Spleen (tissue), 11 donors: ENCODE results near the gene COX4I1. TPM values are rescaled to one million over a fixed set of nuclear protein-coding genes. Genes with fewer than 3 reads are reported as not detected.

Source experiments
- DNase-seq: peaks from one replicate; pipeline ENCODE4 v3.0.0-alpha.2; 2020
- H3K27ac ChIP-seq, 8 donors: fragments of 200-600 bp; sonication (generic) in 7 of 8; 1 replicate in 4 of 8; 2 replicates in 4 of 8; pipeline versions ENCODE4 v1.5.0 to v1.8.0; 2016 to 2021; ENCODE audit warnings: inconsistent platforms in 4 of 8, mild to moderate bottlenecking in 4 of 8, moderate library complexity in 1 of 8
- H3K27me3 ChIP-seq, 7 donors: fragments of 200-600 bp; sonication (generic) in 6 of 7; replicated peaks in 1 of 7; 1 replicate in 4 of 7; 2 replicates in 3 of 7; pipeline versions ENCODE4 v1.5.0 to v1.8.0; 2016 to 2021; ENCODE audit warnings: inconsistent platforms in 3 of 7, mild to moderate bottlenecking in 1 of 7
- H3K36me3 ChIP-seq, 6 donors: fragments of 200-600 bp; sonication (generic) in 5 of 6; 1 replicate in 4 of 6; 2 replicates in 2 of 6; pipeline versions ENCODE4 v1.5.0 to v1.8.0; 2016 to 2021; ENCODE audit warnings: inconsistent platforms in 2 of 6
- H3K4me1 ChIP-seq, 6 donors: fragments of 200-600 bp; sonication (generic) in 5 of 6; 1 replicate in 3 of 6; 2 replicates in 3 of 6; pipeline versions ENCODE4 v1.5.0 to v1.8.0; 2016 to 2021; ENCODE audit warnings: inconsistent platforms in 3 of 6
- H3K4me3 ChIP-seq, 8 donors: fragments of 200-600 bp; sonication (generic) in 7 of 8; 1 replicate in 4 of 8; 2 replicates in 4 of 8; pipeline versions ENCODE4 v1.5.0 to v1.8.0; 2016 to 2021; ENCODE audit warnings: inconsistent platforms in 4 of 8, mild to moderate bottlenecking in 4 of 8, moderate library complexity in 2 of 8
- H3K9me3 ChIP-seq, 8 donors: fragments of 200-600 bp; sonication (generic) in 7 of 8; 1 replicate in 4 of 8; 2 replicates in 4 of 8; pipeline versions ENCODE4 v1.5.0 to v1.8.0; 2016 to 2021; ENCODE audit warnings: inconsistent platforms in 4 of 8
- POLR2A ChIP-seq, 3 donors: fragments of 450-650 bp; IDR thresholded peaks; one replicate each; pipeline ENCODE4 v1.5.1; 2017; ENCODE audit warnings: antibody characterized with exemption in 3 of 3, mild to moderate bottlenecking in 1 of 3
- POLR2AphosphoS5 ChIP-seq, 3 donors: sonication (generic); formaldehyde crosslinking; IDR thresholded peaks; one replicate each; pipeline ENCODE4 v1.5.1; 2017; ENCODE audit warnings: antibody characterized with exemption in 3 of 3
- WGBS, 5 donors: extraction: QIAGEN DNeasy Blood & Tissue Kit in 3 of 5; methylation state at CpG; one replicate each; pipeline versions ENCODE4 v1.1.5 to v1.1.7; 2013 to 2018; 5-methylcytosine and 5-hydroxymethylcytosine counted together
- intact Hi-C: fragments of 100-400 bp; cut with DNase I; formaldehyde crosslinking; loops from one replicate; pipeline ENCODE4 v1.15.0; 2023; ENCODE audit warnings: low total_unique reads
- polyA plus RNA-seq, 3 donors: library from polyadenylated mRNA; stranded (reverse); fragments of 200-250 nt; gene quantifications; one replicate each; pipeline ENCODE4 v1.2.1, GENCODE V29; 2013
- total RNA-seq, 7 donors: library from RNA; depleted of rRNA in 3 of 7; stranded (reverse); fragments of >200 nt in 3 of 7; fragmentation: NEBNext Ultra II Directional in 4 of 7; extraction: Animal tissue kit (Norgen Biotek cat#: 25700) in 4 of 7; gene quantifications; one replicate each; pipeline versions ENCODE4 v1.1.0 to v1.2.1, GENCODE V29; 2016 to 2021
- TF ChIP-seq, protein P1 (sequence below), 11 experiments: fragments of 200-600 bp in 7 of 11; fragments of 450-650 bp in 4 of 11; sonication (generic) in 4 of 11; IDR thresholded peaks in 8 of 11; conservative IDR thresholded peaks in 3 of 11; 1 replicate in 7 of 11; 2 replicates in 4 of 11; pipeline versions ENCODE4 v1.4.0 to v1.8.0; 2016 to 2021; ENCODE audit warnings: antibody characterized with exemption in 11 of 11, inconsistent platforms in 4 of 11, mild to moderate bottlenecking in 1 of 11
- donor health status: healthy with polysubstance abuse.
- donor health status: DM: no; HTN: no; CAD: no; lungs with moderate emphysema.
- donor health status: DM: no; HTN: no; CAD: no.
- donor health status: Bipolar disorder and iron deficiency.
- donor health status: healthy.
- donor health status: DM: no; HTN: no; CAD: no.
- donor health status: DM: yes; HTN: yes; CAD: no.

Gene COX4I1
- total and polyA plus RNA-seq, 10 donors, result 348 to 1,132 (median 450) TPM

DNA sequence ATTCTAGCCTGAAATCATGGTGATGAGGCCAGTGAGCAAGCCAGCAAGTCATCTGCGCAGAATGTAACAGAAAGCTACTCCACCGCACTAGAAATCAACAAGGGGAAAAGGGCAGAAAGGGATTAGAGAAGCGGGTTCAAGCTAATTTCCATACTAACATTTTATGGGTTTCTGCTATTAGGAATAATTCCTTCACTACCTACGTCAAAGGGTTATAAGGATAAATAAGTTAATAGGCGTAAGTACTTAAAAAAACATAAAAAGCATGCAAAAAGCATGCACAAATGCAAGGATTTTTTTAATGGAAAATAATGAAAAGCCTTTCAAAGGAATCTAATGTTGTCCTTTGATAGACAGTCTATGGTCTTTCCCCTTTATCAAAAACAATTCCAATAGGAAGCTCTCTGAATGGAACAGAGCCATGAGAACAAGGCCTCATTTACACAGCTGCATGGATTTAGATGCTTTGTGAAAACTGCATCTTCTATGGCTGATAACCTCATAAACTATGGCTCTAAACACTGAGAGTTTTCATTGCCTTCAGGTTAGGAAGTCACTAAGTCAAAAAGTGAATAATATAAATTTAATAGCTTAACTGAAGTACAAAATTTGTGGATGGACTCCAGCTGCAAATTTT, 5.7 kb upstream of the COX4I1 start:
- Histone ChIP-seq H3K27me3 (no peaks in the 10 kb centered on the region), H3K4me1 (peaks cover 12 to 61% (median 25%) of the 10 kb centered on the region in 6 donors), H3K36me3 (peaks cover 0 to 76% (median 48%) of the 10 kb centered on the region in 6 donors), H3K27ac (no peak overlapping the region), H3K4me3 (no peak overlapping the region), H3K9me3 (peaks cover 0 to 6% (median 0%) of the 10 kb centered on the region in 8 donors)
- TF ChIP-seq POLR2AphosphoS5 (IDR thresholded peaks at IDR 0.05) (no peak), POLR2A (IDR thresholded peaks at IDR 0.05) (no peak)
- TF ChIP-seq, protein P1, sequence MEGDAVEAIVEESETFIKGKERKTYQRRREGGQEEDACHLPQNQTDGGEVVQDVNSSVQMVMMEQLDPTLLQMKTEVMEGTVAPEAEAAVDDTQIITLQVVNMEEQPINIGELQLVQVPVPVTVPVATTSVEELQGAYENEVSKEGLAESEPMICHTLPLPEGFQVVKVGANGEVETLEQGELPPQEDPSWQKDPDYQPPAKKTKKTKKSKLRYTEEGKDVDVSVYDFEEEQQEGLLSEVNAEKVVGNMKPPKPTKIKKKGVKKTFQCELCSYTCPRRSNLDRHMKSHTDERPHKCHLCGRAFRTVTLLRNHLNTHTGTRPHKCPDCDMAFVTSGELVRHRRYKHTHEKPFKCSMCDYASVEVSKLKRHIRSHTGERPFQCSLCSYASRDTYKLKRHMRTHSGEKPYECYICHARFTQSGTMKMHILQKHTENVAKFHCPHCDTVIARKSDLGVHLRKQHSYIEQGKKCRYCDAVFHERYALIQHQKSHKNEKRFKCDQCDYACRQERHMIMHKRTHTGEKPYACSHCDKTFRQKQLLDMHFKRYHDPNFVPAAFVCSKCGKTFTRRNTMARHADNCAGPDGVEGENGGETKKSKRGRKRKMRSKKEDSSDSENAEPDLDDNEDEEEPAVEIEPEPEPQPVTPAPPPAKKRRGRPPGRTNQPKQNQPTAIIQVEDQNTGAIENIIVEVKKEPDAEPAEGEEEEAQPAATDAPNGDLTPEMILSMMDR (IDR thresholded peaks at IDR 0.05 in 8 of 11, conservative IDR thresholded peaks at IDR 0.05 in 3 of 11), result no peak
- DNase-seq, result no peak
- intact Hi-C loops, result no loop called here
- WGBS, 5 donors, result 95 to 98% (median 96%) methylated on average over 5 of the region's 5 CpGs

DNA sequence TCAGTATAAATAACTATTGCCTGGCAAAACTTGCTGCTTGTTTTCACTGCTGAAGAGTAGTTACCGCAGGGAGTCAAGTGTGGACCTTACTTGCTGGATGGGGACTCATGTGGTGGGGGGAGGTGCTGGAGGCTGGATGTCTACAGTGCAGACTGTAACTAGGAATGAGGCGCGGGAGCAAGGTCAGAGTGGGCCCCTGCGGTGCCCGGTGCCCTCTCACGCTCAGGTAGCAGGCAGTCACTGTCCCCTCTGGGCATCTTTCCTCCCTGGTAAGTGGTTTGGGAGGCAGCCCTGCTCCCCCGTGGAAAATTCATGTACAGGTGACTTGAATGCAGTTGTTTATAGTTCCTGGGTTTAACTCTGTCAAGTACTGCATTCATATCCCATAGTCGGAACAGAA, 4.8 kb upstream of the COX4I1 start:
- no peak for TF ChIP-seq POLR2AphosphoS5 (IDR thresholded peaks at IDR 0.05)
- no peak for TF ChIP-seq POLR2A (IDR thresholded peaks at IDR 0.05)
- TF ChIP-seq, protein P1 (IDR thresholded peaks at IDR 0.05 in 8 of 11, conservative IDR thresholded peaks at IDR 0.05 in 3 of 11), result no peak
- WGBS, 5 donors, result 85 to 96% (median 92%) methylated on average over 6 to 8 of the region's 8 CpGs
- no peak for DNase-seq
- Histone ChIP-seq H3K36me3 (peaks cover 0 to 67% (median 45%) of the 10 kb centered on the region in 6 donors), H3K9me3 (peaks cover 0 to 6% (median 0%) of the 10 kb centered on the region in 8 donors), H3K4me1 (peaks cover 14 to 58% (median 28%) of the 10 kb centered on the region in 6 donors), H3K4me3 (no peak overlapping the region), H3K27ac (no peak overlapping the region), H3K27me3 (no peaks in the 10 kb centered on the region)
- intact Hi-C loops, result no loop called here

DNA sequence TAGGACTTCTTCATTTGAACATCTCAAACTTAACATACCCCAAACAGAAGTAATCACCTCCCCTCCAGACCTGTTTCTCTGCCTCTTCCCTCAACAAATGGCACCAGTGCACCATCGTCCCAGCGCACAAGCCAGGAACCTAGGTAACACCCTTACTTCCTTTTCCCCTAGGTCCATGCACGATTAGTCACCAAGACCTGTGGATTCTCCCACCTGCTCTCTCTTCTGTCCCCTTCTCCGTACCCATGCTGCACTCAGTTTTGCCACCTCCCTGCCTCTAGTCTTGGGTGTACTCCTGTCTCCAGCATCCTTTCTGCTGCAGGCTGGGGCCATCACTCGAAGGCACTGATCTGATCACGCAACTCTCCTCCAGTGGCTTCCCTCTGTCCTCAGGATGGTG, 3.3 kb upstream of the COX4I1 start:
- TF ChIP-seq POLR2AphosphoS5 (IDR thresholded peaks at IDR 0.05), result no peak
- no peak for TF ChIP-seq POLR2A (IDR thresholded peaks at IDR 0.05)
- TF ChIP-seq, protein P1 (IDR thresholded peaks at IDR 0.05 in 8 of 11, conservative IDR thresholded peaks at IDR 0.05 in 3 of 11), result no peak
- peaks cover 0 to 6% (median 0%) of the 10 kb centered on the region in 8 donors for H3K9me3 ChIP-seq
- DNase-seq, result no peak
- peaks cover 24 to 61% (median 42%) of the 10 kb centered on the region in 6 donors for H3K4me1 ChIP-seq
- WGBS, 5 donors, result 84 to 91% (median 87%) methylated on average over 6 of the region's 6 CpGs
- no peak overlapping the region for H3K4me3 ChIP-seq
- no peak overlapping the region for H3K27ac ChIP-seq
- H3K36me3 ChIP-seq, result peaks cover 0 to 64% (median 45%) of the 10 kb centered on the region in 6 donors
- intact Hi-C loops, result no loop called here
- no peaks in the 10 kb centered on the region for H3K27me3 ChIP-seq

DNA sequence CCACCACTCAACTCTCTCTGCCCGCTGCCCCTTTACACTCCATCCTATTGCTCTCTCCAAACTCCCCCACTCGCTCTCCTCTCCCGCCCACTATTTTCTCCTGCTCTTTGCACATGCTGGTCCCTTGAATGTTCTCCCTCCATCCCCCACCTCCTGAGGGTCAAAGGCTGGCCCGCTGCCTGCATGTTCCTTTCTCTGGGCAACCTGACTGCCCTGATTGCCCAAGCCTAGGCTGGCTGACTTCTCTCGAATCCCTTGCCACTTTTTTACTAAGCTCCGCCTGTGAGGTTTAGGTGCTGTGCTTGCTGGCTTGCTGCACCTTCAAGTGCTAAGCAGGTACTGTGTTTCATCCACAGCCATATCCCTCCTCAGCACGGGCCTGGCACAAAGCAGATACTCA, 2.9 kb upstream of the COX4I1 start:
- H3K27me3 ChIP-seq, result no peaks in the 10 kb centered on the region
- WGBS, 5 donors, result 91 to 97% (median 93%) methylated on average over 7 of the region's 7 CpGs
- no peak overlapping the region for H3K4me3 ChIP-seq
- peaks cover 0 to 3% (median 0%) of the 10 kb centered on the region in 8 donors for H3K9me3 ChIP-seq
- intact Hi-C loops, result no loop called here
- peaks cover 24 to 65% (median 47%) of the 10 kb centered on the region in 6 donors for H3K4me1 ChIP-seq
- no peak for TF ChIP-seq POLR2A (IDR thresholded peaks at IDR 0.05)
- TF ChIP-seq, protein P1 (IDR thresholded peaks at IDR 0.05 in 8 of 11, conservative IDR thresholded peaks at IDR 0.05 in 3 of 11), result no peak
- no peak for TF ChIP-seq POLR2AphosphoS5 (IDR thresholded peaks at IDR 0.05)
- no peak for DNase-seq
- no peak overlapping the region for H3K27ac ChIP-seq
- H3K36me3 ChIP-seq, result peaks cover 0 to 64% (median 45%) of the 10 kb centered on the region in 6 donors
